ENCODE measurements around the gene PPP2R2B. TPM values are rescaled to one million over a fixed set of nuclear protein-coding genes. Genes with fewer than 3 reads are reported as not detected.

PPP2R2B gene
- total RNA-seq, 6 experiments from 2014 or later = 0.15 to 0.77 (median 0.27) TPM

DNA sequence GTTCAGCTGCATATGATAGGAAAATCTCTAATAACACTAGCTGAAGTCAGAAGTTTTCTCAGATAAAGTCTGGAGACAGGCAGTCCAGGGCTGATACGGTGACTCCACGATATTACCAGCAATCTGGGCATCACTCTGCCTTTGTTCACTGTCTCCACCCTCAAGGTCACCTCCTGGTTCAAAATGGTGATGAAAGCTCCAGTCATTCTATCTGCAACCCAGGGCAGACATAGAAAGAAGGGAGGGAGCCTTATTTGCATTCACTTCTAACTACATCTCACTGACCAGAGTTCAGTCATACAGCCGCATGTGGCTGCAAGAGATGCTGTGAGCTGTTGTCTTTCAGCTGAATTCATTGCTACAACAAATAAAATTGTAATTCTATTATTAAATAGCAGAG, 340.1 kb downstream of the PPP2R2B start:
- Histone ChIP-seq H3K4me3 (no peak overlapping the region), H3K27ac (no peak overlapping the region), H3K27me3 (no peaks in the 10 kb centered on the region), H3K4me1 (peaks cover 0 to 5% (median 0%) of the 10 kb centered on the region in 4 donors), H3K36me3 (no peaks in the 10 kb centered on the region), H3K9me3 (no peaks in the 10 kb centered on the region)
- DNase-seq = no peak
- WGBS (ENCODE audit: insufficient coverage, low coverage, low lambda C conversion rate, missing lambda C conversion rate) = 78% methylated on average over 1 of the region's 3 CpGs
- TF ChIP-seq POLR2A (IDR thresholded peaks at IDR 0.05) = no peak
- TF ChIP-seq, protein P1, sequence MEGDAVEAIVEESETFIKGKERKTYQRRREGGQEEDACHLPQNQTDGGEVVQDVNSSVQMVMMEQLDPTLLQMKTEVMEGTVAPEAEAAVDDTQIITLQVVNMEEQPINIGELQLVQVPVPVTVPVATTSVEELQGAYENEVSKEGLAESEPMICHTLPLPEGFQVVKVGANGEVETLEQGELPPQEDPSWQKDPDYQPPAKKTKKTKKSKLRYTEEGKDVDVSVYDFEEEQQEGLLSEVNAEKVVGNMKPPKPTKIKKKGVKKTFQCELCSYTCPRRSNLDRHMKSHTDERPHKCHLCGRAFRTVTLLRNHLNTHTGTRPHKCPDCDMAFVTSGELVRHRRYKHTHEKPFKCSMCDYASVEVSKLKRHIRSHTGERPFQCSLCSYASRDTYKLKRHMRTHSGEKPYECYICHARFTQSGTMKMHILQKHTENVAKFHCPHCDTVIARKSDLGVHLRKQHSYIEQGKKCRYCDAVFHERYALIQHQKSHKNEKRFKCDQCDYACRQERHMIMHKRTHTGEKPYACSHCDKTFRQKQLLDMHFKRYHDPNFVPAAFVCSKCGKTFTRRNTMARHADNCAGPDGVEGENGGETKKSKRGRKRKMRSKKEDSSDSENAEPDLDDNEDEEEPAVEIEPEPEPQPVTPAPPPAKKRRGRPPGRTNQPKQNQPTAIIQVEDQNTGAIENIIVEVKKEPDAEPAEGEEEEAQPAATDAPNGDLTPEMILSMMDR (IDR thresholded peaks at IDR 0.05) = no peak
- no peak for ATAC-seq
- intact Hi-C loops (cut with DNase I) = no loop called here

DNA sequence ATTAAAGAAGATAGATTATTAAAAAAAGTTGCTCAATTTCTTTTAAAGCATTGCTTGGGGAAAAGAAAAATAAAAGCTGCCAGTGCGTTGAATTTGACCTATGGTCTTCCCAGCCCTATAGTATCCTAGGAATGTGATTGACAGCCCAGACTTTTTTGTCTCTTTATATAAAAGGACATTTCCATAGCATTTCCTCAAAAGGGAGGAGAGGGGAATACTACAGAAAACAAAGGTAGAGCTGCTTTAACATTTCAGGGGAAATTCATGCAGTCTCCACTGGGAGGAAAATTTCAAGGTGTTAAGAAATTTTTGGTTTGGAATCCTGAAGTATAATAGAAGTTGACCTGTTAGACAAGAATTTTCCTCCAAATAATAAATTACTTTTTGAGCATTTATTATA, 344.7 kb downstream of the PPP2R2B start:
- H3K4me1 ChIP-seq = no peaks in the 10 kb centered on the region
- no peak for ATAC-seq
- no peak overlapping the region for H3K4me3 ChIP-seq
- DNase-seq = no peak
- H3K27ac ChIP-seq = no peak overlapping the region
- no peak for TF ChIP-seq POLR2A (IDR thresholded peaks at IDR 0.05)
- TF ChIP-seq, protein P1 (IDR thresholded peaks at IDR 0.05) = no peak
- 0% methylated on average over 1 of the region's 1 CpG for WGBS (ENCODE audit: insufficient coverage, low coverage, low lambda C conversion rate, missing lambda C conversion rate)
- H3K27me3 ChIP-seq = no peaks in the 10 kb centered on the region
- H3K9me3 ChIP-seq = no peaks in the 10 kb centered on the region
- no peaks in the 10 kb centered on the region for H3K36me3 ChIP-seq
- intact Hi-C loops (cut with DNase I) = no loop called here

DNA sequence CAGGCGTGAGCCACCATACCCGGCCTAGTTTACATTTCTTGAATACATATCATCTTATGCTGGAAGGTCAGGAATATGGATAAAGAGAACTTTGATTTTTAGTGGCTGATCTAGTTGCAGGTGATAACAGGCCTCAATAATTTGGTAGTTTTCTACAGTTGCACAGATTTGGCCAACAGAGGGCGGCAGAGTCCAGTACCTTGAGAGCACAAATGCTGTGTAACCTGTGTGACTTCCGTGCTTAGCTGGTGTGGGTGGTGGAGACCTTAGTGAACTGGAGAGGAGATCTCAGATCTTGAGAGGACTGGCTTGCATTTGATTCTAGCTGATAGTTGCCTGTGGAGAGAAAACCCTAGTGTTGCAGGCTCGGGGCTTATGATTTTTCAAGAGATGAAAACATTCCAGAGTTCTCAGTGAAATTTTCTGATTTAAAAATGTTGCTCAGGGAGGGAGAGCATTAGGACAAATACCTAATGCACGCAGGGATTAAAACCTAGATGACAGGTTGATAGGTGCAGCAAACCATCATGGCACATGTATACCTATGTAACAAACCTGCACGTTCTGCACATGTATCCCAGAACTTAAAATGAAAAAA, 345.2 kb downstream of the PPP2R2B start:
- intact Hi-C loops (cut with DNase I) = no loop called here
- Histone ChIP-seq H3K4me3 (no peak overlapping the region), H3K36me3 (no peaks in the 10 kb centered on the region), H3K27ac (no peak overlapping the region), H3K4me1 (no peaks in the 10 kb centered on the region), H3K27me3 (no peaks in the 10 kb centered on the region), H3K9me3 (no peaks in the 10 kb centered on the region)
- DNase-seq (peak; percentile 63 to 73 (median 68)), ATAC-seq (peak; percentile 94 to 97 (median 96))
- no peak for TF ChIP-seq POLR2A (IDR thresholded peaks at IDR 0.05)
- TF ChIP-seq, protein P1 (IDR thresholded peaks at IDR 0.05) = peak; percentile 75 to 84 (median 80)
- WGBS (ENCODE audit: insufficient coverage, low coverage, low lambda C conversion rate, missing lambda C conversion rate) = 22% methylated on average over 6 of the region's 7 CpGs

Small RNA genes lying within 50 kb of the gene (small RNA-seq; reads per million reads assigned to genes)
- 0 reads per million in 2 experiments for gene RN7SL791P
